SK-N-SH treated with all-trans-retinoic acid at 6 μM for 48 hours (cell line): ENCODE data around the gene TMEM163.

ENCODE experiments used
- ATAC-seq: fragments of 200-7000 bp; cut with Tn5 transposase; 3 replicates; pipeline ENCODE4 v1.9.1; 2020; ENCODE audit warnings: mild to moderate bottlenecking, moderate library complexity
- ARNTL ChIP-seq: fragments of 450-650 bp; formaldehyde crosslinking; IDR thresholded peaks from 2 replicates; pipeline ENCODE4 v1.5.0; 2020; ENCODE audit warnings: low read depth, mild to moderate bottlenecking, moderate library complexity, borderline replicate concordance
- BACH2 ChIP-seq: fragments of 250-450 bp; sonication (Bioruptor Pico); IDR thresholded peaks from 2 replicates; pipeline ENCODE4 v1.9.0; 2021; ENCODE audit warnings: mild to moderate bottlenecking, borderline replicate concordance
- CSDC2 ChIP-seq: fragments of 250-450 bp; sonication (Bioruptor Pico); IDR thresholded peaks from 2 replicates; pipeline ENCODE4 v1.5.0; 2020; ENCODE audit warnings: mild to moderate bottlenecking, moderate library complexity
- ESRRG ChIP-seq: fragments of 250-450 bp; sonication (Bioruptor Pico); IDR thresholded peaks from 2 replicates; pipeline ENCODE4 v1.6.1; 2021; ENCODE audit warnings: mild to moderate bottlenecking
- GLIS3 ChIP-seq: fragments of 250-450 bp; sonication (Bioruptor Pico); IDR thresholded peaks from 2 replicates; pipeline ENCODE4 v1.5.0; 2020; ENCODE audit warnings: mild to moderate bottlenecking, moderate library complexity
- ISL1 ChIP-seq: fragments of 250-450 bp; sonication (Bioruptor Pico); IDR thresholded peaks from 2 replicates; pipeline ENCODE4 v2.1.2; 2022; ENCODE audit warnings: mild to moderate bottlenecking, moderate library complexity
- OSR1 ChIP-seq: fragments of 250-450 bp; sonication (Bioruptor Pico); IDR thresholded peaks from 2 replicates; pipeline ENCODE4 v1.8.0; 2022; ENCODE audit warnings: moderate library complexity, mild to moderate bottlenecking, inconsistent platforms
- RARB ChIP-seq: fragments of 250-450 bp; sonication (Bioruptor Pico); IDR thresholded peaks from 2 replicates; pipeline ENCODE4 v1.8.0; 2021; ENCODE audit warnings: mild to moderate bottlenecking, moderate library complexity
- SNAI2 ChIP-seq: fragments of 250-450 bp; sonication (Bioruptor Pico); IDR thresholded peaks from 2 replicates; pipeline ENCODE4 v1.5.0; 2020; ENCODE audit warnings: mild to moderate bottlenecking, moderate library complexity
- TCF4 ChIP-seq: fragments of 250-450 bp; sonication (Bioruptor Pico); IDR thresholded peaks from 2 replicates; pipeline ENCODE4 v1.8.0; 2021; ENCODE audit warnings: mild to moderate bottlenecking, moderate library complexity, borderline replicate concordance
- TOX ChIP-seq: fragments of 250-450 bp; sonication (Bioruptor Pico); IDR thresholded peaks from 2 replicates; pipeline ENCODE4 v1.8.0; 2021; ENCODE audit warnings: mild to moderate bottlenecking, moderate library complexity, borderline replicate concordance
- ZC3H10 ChIP-seq: fragments of 250-450 bp; sonication (Bioruptor Pico); IDR thresholded peaks from 2 replicates; pipeline ENCODE4 v1.5.1; 2021; ENCODE audit warnings: mild to moderate bottlenecking, moderate library complexity
- ZFP3 ChIP-seq: fragments of 250-450 bp; sonication (Bioruptor Pico); IDR thresholded peaks from 2 replicates; pipeline ENCODE4 v1.5.0; 2020; ENCODE audit warnings: mild to moderate bottlenecking, moderate library complexity
- ZFP30 ChIP-seq: fragments of 450-650 bp; formaldehyde crosslinking; IDR thresholded peaks from 2 replicates; pipeline ENCODE4 v1.5.0; 2022; ENCODE audit warnings: mild to moderate bottlenecking, moderate library complexity
- ZNF565 ChIP-seq: fragments of 450-650 bp; formaldehyde crosslinking; conservative IDR thresholded peaks from 2 replicates; pipeline ENCODE4 v1.5.0; 2020; ENCODE audit warnings: low read depth, mild to moderate bottlenecking, moderate library complexity
- ZNF70 ChIP-seq: fragments of 450-650 bp; formaldehyde crosslinking; IDR thresholded peaks from 2 replicates; pipeline ENCODE4 v1.5.0; 2020; ENCODE audit warnings: mild to moderate bottlenecking, moderate library complexity
- ZNF8 ChIP-seq: fragments of 450-650 bp; formaldehyde crosslinking; IDR thresholded peaks from 2 replicates; pipeline ENCODE4 v1.5.0; 2020; ENCODE audit warnings: mild to moderate bottlenecking, moderate library complexity
- TF ChIP-seq, protein P1 (sequence below): fragments of 250-450 bp; sonication (Bioruptor Pico); IDR thresholded peaks from 2 replicates; pipeline ENCODE4 v1.5.1; 2020; ENCODE audit warnings: low read depth, mild to moderate bottlenecking, moderate library complexity
- TF ChIP-seq, protein P2 (sequence below): fragments of 250-450 bp; sonication (Bioruptor Pico); IDR thresholded peaks from 2 replicates; pipeline ENCODE4 v1.5.1; 2021; ENCODE audit warnings: mild to moderate bottlenecking, moderate library complexity
- TF ChIP-seq, protein P3 (sequence below): fragments of 250-450 bp; sonication (Bioruptor Pico); IDR thresholded peaks from 2 replicates; pipeline ENCODE4 v1.5.0; 2020; ENCODE audit warnings: mild to moderate bottlenecking, moderate library complexity
- TF ChIP-seq, protein P4 (sequence below): fragments of 250-450 bp; sonication (Bioruptor Pico); IDR thresholded peaks from 2 replicates; pipeline ENCODE4 v1.8.0; 2020; ENCODE audit warnings: mild to moderate bottlenecking, moderate library complexity, borderline replicate concordance
- TF ChIP-seq, protein P5 (sequence below): fragments of 250-450 bp; sonication (Bioruptor Pico); IDR thresholded peaks from 2 replicates; pipeline ENCODE4 v1.8.0; 2021; ENCODE audit warnings: low read depth, mild to moderate bottlenecking, moderate library complexity, borderline replicate concordance

Gene TMEM163

DNA sequence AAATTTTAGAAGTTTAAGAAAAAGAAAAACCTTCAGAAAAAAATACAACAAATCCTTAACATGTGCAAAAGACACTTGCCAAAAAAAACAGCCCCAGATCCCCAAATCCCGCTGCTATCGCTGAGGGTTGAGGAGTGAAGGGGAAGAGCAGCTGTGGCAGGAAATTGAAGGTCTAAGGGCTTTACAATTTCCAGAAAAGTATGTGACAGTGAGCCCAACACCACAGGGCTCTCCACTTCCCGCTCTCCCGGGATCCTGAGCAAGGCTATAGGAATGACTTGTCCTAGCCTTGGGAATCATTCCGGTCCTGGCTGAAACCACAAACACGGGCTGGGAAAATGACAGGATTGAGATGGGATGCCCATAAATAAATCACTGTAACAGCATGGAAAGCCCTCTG is 191.4 kb downstream of the TMEM163 start:
- ATAC-seq: no peak
- TF ChIP-seq ZC3H10 (CRISPR knock-in tag) (no peak), BACH2 (CRISPR knock-in tag) (no peak), ESRRG (no peak), ZNF8 (no peak), TCF4 (no peak), SNAI2 (CRISPR knock-in tag) (no peak), GLIS3 (CRISPR knock-in tag) (no peak), RARB (CRISPR knock-in tag) (no peak), ISL1 (CRISPR knock-in tag) (no peak), CSDC2 (CRISPR knock-in tag) (no peak), ZFP3 (no peak), ZNF70 (CRISPR knock-in tag) (no peak), TOX (CRISPR knock-in tag) (no peak), ZNF565 (CRISPR knock-in tag) (no peak), ARNTL (CRISPR knock-in tag) (no peak), OSR1 (CRISPR knock-in tag) (no peak), ZFP30 (CRISPR knock-in tag) (no peak)
- TF ChIP-seq, protein P1, sequence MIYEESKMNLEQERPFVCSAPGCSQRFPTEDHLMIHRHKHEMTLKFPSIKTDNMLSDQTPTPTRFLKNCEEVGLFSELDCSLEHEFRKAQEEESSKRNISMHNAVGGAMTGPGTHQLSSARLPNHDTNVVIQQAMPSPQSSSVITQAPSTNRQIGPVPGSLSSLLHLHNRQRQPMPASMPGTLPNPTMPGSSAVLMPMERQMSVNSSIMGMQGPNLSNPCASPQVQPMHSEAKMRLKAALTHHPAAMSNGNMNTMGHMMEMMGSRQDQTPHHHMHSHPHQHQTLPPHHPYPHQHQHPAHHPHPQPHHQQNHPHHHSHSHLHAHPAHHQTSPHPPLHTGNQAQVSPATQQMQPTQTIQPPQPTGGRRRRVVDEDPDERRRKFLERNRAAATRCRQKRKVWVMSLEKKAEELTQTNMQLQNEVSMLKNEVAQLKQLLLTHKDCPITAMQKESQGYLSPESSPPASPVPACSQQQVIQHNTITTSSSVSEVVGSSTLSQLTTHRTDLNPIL (CRISPR knock-in tag): no peak
- TF ChIP-seq, protein P2, sequence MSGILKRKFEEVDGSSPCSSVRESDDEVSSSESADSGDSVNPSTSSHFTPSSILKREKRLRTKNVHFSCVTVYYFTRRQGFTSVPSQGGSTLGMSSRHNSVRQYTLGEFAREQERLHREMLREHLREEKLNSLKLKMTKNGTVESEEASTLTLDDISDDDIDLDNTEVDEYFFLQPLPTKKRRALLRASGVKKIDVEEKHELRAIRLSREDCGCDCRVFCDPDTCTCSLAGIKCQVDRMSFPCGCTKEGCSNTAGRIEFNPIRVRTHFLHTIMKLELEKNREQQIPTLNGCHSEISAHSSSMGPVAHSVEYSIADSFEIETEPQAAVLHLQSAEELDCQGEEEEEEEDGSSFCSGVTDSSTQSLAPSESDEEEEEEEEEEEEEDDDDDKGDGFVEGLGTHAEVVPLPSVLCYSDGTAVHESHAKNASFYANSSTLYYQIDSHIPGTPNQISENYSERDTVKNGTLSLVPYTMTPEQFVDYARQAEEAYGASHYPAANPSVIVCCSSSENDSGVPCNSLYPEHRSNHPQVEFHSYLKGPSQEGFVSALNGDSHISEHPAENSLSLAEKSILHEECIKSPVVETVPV (CRISPR knock-in tag): no peak
- TF ChIP-seq, protein P3, sequence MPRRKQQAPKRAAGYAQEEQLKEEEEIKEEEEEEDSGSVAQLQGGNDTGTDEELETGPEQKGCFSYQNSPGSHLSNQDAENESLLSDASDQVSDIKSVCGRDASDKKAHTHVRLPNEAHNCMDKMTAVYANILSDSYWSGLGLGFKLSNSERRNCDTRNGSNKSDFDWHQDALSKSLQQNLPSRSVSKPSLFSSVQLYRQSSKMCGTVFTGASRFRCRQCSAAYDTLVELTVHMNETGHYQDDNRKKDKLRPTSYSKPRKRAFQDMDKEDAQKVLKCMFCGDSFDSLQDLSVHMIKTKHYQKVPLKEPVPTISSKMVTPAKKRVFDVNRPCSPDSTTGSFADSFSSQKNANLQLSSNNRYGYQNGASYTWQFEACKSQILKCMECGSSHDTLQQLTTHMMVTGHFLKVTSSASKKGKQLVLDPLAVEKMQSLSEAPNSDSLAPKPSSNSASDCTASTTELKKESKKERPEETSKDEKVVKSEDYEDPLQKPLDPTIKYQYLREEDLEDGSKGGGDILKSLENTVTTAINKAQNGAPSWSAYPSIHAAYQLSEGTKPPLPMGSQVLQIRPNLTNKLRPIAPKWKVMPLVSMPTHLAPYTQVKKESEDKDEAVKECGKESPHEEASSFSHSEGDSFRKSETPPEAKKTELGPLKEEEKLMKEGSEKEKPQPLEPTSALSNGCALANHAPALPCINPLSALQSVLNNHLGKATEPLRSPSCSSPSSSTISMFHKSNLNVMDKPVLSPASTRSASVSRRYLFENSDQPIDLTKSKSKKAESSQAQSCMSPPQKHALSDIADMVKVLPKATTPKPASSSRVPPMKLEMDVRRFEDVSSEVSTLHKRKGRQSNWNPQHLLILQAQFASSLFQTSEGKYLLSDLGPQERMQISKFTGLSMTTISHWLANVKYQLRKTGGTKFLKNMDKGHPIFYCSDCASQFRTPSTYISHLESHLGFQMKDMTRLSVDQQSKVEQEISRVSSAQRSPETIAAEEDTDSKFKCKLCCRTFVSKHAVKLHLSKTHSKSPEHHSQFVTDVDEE (CRISPR knock-in tag): no peak
- TF ChIP-seq, all 23 proteins: peak for 0

DNA sequence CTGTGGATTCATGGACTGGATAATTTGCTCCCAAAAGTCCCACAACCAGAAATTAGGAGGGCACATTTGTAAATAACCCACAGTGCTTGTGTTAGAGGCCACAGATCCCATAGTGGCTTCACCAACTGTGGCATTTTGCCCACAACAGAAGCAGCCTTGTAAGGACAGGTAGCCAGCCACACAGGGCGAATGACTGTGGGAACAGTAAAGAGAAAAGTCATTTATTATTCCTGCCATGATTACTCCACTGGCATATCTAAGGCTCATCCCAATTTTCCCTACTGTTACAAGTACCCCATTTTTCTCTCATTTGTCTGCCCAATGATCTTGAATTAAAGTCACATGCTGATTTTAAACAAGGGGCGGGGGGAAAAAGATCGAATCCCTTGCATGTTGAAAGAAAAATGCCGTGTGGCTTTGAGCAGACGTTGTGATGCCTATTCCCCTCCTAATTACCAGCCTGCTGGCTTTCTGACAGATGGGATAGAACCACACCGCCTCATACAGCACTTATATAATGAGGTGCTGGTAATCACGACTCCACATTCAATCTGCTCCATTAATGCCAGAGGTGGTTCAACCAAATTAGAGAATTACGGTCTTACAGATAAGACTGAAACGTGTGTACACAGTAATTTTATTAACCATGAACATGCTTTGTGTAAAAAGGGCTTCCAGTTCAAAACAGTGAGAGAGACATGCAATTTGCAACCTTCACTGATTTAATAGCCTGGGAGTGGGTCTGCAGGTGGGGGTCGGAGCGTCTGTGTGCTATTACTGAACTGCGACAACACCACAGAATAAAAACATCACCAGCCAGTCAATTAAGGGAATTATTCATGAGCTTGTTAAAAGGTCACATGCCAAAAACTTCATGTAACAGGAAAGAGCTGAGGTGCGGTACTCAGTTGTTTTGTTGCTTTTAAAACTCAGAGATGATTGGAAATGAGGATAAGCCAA is 196.0 kb downstream of the TMEM163 start:
- no peak for ATAC-seq
- TF ChIP-seq ZNF70 (CRISPR knock-in tag) (peak; percentile 40; the same call in 1 of the 2 replicates), ISL1 (CRISPR knock-in tag) (no peak)

DNA sequence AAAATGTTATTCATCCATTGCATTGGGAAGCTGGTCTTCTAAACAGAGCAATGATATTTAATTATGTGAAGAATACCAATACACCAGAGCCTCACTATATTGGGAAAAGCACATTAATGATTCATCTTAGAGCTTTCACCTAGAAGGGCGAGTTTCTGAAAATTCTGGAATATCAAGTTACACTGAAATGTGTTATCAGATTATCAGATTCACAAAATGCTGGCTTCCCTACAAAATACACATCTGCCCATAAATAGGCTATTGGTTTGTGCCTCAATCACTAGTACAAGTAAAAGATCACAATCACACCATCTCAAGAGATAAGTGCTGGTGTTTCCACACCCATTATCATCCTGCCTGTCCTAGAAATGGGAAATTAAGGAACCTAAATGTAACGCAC is 200.7 kb downstream of the TMEM163 start:
- ATAC-seq: no peak
- no peak for TF ChIP-seq OSR1 (CRISPR knock-in tag)
- TF ChIP-seq ARNTL (CRISPR knock-in tag): no peak
- no peak for TF ChIP-seq CSDC2 (CRISPR knock-in tag)
- no peak for TF ChIP-seq ZC3H10 (CRISPR knock-in tag)
- TF ChIP-seq SNAI2 (CRISPR knock-in tag): no peak
- no peak for TF ChIP-seq GLIS3 (CRISPR knock-in tag)
- TF ChIP-seq, protein P3 (CRISPR knock-in tag): no peak
- TF ChIP-seq ZNF70 (CRISPR knock-in tag): no peak
- TF ChIP-seq ZFP30 (CRISPR knock-in tag): no peak
- TF ChIP-seq, protein P2 (CRISPR knock-in tag): no peak
- TF ChIP-seq RARB (CRISPR knock-in tag): no peak
- TF ChIP-seq, protein P4, sequence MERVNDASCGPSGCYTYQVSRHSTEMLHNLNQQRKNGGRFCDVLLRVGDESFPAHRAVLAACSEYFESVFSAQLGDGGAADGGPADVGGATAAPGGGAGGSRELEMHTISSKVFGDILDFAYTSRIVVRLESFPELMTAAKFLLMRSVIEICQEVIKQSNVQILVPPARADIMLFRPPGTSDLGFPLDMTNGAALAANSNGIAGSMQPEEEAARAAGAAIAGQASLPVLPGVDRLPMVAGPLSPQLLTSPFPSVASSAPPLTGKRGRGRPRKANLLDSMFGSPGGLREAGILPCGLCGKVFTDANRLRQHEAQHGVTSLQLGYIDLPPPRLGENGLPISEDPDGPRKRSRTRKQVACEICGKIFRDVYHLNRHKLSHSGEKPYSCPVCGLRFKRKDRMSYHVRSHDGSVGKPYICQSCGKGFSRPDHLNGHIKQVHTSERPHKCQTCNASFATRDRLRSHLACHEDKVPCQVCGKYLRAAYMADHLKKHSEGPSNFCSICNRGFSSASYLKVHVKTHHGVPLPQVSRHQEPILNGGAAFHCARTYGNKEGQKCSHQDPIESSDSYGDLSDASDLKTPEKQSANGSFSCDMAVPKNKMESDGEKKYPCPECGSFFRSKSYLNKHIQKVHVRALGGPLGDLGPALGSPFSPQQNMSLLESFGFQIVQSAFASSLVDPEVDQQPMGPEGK (CRISPR knock-in tag): no peak
- no peak for TF ChIP-seq ESRRG
- no peak for TF ChIP-seq ZNF565 (CRISPR knock-in tag)
- TF ChIP-seq, protein P5, sequence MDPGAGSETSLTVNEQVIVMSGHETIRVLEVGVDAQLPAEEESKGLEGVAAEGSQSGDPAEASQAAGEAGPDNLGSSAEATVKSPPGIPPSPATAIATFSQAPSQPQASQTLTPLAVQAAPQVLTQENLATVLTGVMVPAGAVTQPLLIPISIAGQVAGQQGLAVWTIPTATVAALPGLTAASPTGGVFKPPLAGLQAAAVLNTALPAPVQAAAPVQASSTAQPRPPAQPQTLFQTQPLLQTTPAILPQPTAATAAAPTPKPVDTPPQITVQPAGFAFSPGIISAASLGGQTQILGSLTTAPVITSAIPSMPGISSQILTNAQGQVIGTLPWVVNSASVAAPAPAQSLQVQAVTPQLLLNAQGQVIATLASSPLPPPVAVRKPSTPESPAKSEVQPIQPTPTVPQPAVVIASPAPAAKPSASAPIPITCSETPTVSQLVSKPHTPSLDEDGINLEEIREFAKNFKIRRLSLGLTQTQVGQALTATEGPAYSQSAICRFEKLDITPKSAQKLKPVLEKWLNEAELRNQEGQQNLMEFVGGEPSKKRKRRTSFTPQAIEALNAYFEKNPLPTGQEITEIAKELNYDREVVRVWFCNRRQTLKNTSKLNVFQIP: no peak
- TF ChIP-seq TOX (CRISPR knock-in tag): no peak
- TF ChIP-seq TCF4: no peak
